ENCODE data around the gene SRSF1.

Gene SRSF1

GRCh38 chr17:58041161-58041560 lies 34.1 kb upstream of the SRSF1 start:
- DNase-seq (ENCODE audit: insufficient read length, low spot score) = no peak
- no peak for FAIRE-seq
- no peak for TF ChIP-seq POLR2A (IDR thresholded peaks at IDR 0.05; ENCODE audit: low read depth, low read length)

- DNase-seq (ENCODE audit: insufficient read length, low spot score) (no peak), FAIRE-seq (no peak)
- TF ChIP-seq POLR2A (IDR thresholded peaks at IDR 0.05; ENCODE audit: low read depth, low read length) = no peak
These were observed 33.3 kb upstream of the SRSF1 start for GRCh38 chr17:58040386-58040785.

- FAIRE-seq (no peak), DNase-seq (ENCODE audit: insufficient read length, low spot score) (no peak)
- no peak for TF ChIP-seq POLR2A (IDR thresholded peaks at IDR 0.05; ENCODE audit: low read depth, low read length)
These were observed 32.9 kb upstream of the SRSF1 start for GRCh38 chr17:58039975-58040374.

- DNase-seq (ENCODE audit: insufficient read length, low spot score) (no peak), FAIRE-seq (no peak)
- TF ChIP-seq POLR2A (IDR thresholded peaks at IDR 0.05; ENCODE audit: low read depth, low read length) = no peak
These were observed 25.8 kb upstream of the SRSF1 start for GRCh38 chr17:58032691-58033415.

- TF ChIP-seq POLR2A (IDR thresholded peaks at IDR 0.05; ENCODE audit: low read depth, low read length) = no peak
- no peak for FAIRE-seq
These were observed 21.5 kb upstream of the SRSF1 start for GRCh38 chr17:58028578-58028977.

GRCh38 chr17:58020401-58020800 lies 13.4 kb upstream of the SRSF1 start:
- no peak for TF ChIP-seq POLR2A (IDR thresholded peaks at IDR 0.05; ENCODE audit: low read depth, low read length)
- DNase-seq (ENCODE audit: insufficient read length, low spot score) (no peak), FAIRE-seq (no peak)

More at GRCh38 chr17:58028578-58028977, 21.5 kb upstream of the SRSF1 start:
- no peak for DNase-seq (ENCODE audit: insufficient read length, low spot score)

- TF ChIP-seq POLR2A (IDR thresholded peaks at IDR 0.05; ENCODE audit: low read depth, low read length) = no peak
- DNase-seq (ENCODE audit: insufficient read length, low spot score) (no peak), FAIRE-seq (no peak)
These were observed 12.5 kb upstream of the SRSF1 start for GRCh38 chr17:58019521-58019920.

- DNase-seq (ENCODE audit: insufficient read length, low spot score) (no peak), FAIRE-seq (no peak)
- TF ChIP-seq POLR2A (IDR thresholded peaks at IDR 0.05; ENCODE audit: low read depth, low read length) = no peak
These were observed 12.0 kb upstream of the SRSF1 start for GRCh38 chr17:58019039-58019438.

- FAIRE-seq (no peak), DNase-seq (ENCODE audit: insufficient read length, low spot score) (no peak)
- no peak for TF ChIP-seq POLR2A (IDR thresholded peaks at IDR 0.05; ENCODE audit: low read depth, low read length)
These were observed 3.2 kb upstream of the SRSF1 start for GRCh38 chr17:58010067-58010799.

GRCh38 chr17:58007781-58008706 lies 998 bp upstream of the SRSF1 start:
- DNase-seq (ENCODE audit: insufficient read length, low spot score) (no peak), FAIRE-seq (no peak)
- TF ChIP-seq POLR2A (IDR thresholded peaks at IDR 0.05; ENCODE audit: low read depth, low read length) = peak; percentile 74; the same call in 1 of the 2 replicates

- FAIRE-seq (no peak), DNase-seq (ENCODE audit: insufficient read length, low spot score) (no peak)
- TF ChIP-seq POLR2A (IDR thresholded peaks at IDR 0.05; ENCODE audit: low read depth, low read length) = 0 out of 2 replicates have a peak, but pooled peaks have one; percentile 25
These were observed 504 bp downstream of the SRSF1 start for GRCh38 chr17:58006560-58006923.

GRCh38 chr17:58005728-58006559 lies 1.1 kb downstream of the SRSF1 start:
- TF ChIP-seq POLR2A (IDR thresholded peaks at IDR 0.05; ENCODE audit: low read depth, low read length) = no peak
- FAIRE-seq (no peak), DNase-seq (ENCODE audit: insufficient read length, low spot score) (no peak)

- DNase-seq (ENCODE audit: insufficient read length, low spot score) = no peak
- no peak for FAIRE-seq
- TF ChIP-seq POLR2A (IDR thresholded peaks at IDR 0.05; ENCODE audit: low read depth, low read length) = no peak
These were observed 1.9 kb downstream of the SRSF1 start for GRCh38 chr17:58005031-58005727.
